NCI-H82 treated with DMSO at 0.1 percent for 48 hours (cell line): Measurements from ENCODE around the gene KRT31.
"Not testable (repeated sequence)": the region's sequence is repeated elsewhere in the genome, so short reads cannot be mapped to it uniquely, and the experiment has no call there.

Source experiments
- DNase-seq: peaks from one replicate; lab custom pipeline; 2025; ENCODE audit not compliant: unreplicated experiment; lab: John Stamatoyannopoulos, UW

Gene KRT31

DNA sequence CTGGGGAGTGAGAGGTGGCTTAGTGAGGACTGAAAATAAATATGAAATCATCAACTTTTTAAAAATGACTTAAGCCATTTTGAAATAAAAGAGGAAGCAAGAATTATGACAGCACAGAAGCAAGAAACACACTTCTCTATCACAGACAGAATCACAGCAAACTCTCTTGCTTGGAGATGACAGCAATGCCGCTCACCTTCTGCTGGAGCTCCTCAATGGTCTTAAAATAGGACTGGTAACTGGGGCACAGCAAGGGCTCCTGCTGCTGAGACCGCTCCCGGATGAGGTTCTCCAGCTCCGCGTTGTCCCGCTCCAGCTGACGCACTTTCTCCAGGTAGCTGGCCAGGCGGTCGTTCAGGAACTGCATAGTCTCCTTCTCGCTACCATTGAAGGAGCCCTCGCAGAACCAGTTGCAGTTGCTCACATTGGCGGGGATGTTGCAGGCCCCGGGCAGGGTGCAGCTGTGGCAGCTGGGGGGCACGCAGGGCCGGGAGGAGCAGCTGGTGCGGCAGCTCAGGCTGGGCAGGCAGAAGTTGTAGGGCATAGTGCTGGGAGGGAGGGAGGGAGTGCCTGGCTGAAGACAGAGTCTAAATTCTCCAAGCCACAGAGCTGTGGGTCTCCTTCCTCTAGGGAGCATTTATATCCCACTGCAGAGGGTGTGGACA, at the start of gene KRT31:
TSS of gene KRT31 (minus strand) at position 613 of the 665 bp plus-strand sequence. CDS start at position 544, 69 bp downstream.
- DNase-seq = no peak

- no peak for DNase-seq
Observed at GRCh38 chr17:41446806-41447205, 49.4 kb upstream of the KRT31 start.

DNA sequence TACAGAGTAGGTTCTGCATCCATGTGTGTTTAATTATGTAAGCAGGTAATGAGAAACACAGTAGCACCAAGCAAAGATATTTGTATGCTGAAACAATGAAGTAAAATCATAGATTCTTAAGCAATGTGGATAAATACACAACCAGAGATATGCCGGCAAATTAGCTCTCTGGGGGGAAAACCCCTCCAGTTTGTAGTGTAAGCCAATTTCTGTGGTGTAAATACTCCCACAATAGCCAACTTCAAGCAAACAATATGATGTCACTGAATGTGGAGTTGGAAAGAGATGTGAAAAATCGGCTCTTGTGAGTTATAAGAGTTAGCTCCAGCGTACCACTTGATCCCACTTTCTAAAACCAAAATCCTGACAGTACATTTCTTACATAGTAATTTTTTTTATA, 47.2 kb upstream of the KRT31 start:
- no peak for DNase-seq

GRCh38 chr17:41444186-41444585, 46.8 kb upstream of the KRT31 start:
- no peak for DNase-seq

DNA sequence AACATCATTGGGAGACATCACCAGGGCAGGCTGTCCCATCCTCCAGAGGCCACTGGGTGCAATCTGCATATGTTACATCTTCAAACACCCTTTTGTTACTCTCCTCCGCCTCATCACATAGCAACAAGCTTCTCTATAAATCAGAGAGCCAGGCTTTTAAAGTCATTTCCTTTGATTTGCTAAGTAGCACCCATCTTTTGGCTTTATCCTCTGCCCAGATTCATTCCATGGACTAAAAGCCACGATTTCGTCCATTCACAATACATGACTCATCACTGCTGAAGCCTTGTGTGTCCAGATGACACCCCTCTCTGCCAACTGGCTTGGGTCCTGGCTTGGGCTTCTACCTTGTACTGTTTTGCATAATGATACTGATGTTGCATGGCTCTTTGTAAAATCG, 45.3 kb upstream of the KRT31 start:
- no peak for DNase-seq

DNA sequence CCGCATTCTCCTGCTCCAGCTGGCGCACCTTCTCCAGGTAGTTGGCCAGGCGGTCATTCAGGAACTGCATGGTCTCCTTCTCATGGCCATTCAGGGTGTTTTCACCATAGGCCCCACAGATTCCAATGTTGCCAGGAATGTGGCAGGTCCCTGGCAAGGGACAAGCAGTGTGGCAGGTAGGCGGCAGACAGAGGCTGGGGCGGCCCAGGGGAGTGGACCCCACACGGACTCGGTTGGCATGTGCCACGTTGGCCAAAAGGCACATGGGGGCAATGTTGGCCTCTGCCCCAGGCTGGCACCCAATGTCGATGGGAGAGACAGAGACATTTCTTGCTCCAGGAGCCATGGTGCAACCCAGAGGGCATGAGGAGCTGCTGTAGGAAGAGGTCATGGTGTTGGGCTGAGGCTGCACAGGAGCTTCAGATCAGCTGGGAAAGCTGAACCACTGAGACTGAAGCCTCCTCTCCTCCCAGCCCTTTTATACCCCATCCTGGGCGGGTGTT, 43.2 kb upstream of the KRT31 start, which contains the start of gene KRT38:
TSS of gene KRT38 (minus strand) at position 453 of the 503 bp plus-strand sequence. CDS start at position 391, 62 bp downstream.
- DNase-seq = no peak

DNA sequence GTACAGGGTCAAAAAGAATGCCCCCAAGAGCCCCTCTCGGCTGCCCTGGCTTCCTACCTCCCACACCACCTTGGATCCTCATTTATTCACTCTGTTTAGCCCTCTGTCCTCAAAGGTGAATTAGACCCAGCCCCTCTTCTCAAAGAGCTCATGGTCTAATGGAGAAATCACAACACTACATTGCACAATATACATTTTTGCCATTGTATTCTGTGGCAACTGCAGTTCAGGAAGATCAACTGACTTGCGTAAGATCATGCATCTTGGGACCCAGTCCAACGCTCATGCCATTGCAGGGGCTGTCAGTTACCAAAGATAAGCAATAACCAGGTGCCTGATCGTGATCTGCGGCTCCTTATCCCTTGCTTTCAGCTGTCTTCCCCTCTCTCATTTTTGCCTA, 42.0 kb upstream of the KRT31 start:
- no peak for DNase-seq

DNA sequence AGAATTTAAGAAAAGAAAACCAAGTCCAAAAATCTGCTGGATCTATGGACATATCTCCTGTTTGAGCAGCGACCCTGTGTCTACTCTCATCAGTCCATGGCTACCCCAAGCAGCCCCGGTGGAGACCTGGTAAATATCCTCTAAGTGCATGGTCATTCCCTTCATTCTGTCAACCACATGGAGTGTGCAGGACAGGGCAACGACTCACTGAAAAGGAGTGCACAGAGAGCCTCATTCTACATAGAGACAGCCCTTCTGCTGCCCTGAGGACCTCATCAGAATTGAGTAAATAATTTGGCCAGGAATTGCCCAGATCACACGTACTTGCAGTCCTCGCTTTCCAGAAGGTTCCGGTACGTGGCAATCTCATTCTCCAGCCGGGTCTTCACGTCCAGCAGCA, 40.4 kb upstream of the KRT31 start:
- no peak for DNase-seq

GRCh38 chr17:41437254-41437653, 39.8 kb upstream of the KRT31 start:
- DNase-seq = no peak

DNA sequence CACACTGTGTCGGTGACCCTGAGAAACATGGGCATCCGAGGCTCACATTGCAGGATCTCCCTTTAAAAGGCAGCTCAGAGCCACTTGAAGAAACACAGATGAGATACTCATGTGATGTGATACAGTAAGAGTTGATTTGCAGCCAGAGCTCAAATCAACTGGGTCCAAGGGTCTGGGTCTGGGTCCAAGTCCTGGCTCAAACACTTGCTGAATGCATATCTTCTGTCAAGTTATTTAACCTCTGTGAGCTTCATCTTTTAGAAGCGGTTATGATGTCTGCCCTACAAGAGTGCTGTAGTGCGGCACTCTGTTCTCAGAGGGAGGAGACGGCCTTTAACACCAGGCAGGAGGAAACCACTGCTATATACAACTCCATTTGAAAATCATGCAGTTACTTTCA, 37.0 kb upstream of the KRT31 start:
- no peak for DNase-seq

GRCh38 chr17:41434005-41434404, 36.6 kb upstream of the KRT31 start:
- no peak for DNase-seq

DNA sequence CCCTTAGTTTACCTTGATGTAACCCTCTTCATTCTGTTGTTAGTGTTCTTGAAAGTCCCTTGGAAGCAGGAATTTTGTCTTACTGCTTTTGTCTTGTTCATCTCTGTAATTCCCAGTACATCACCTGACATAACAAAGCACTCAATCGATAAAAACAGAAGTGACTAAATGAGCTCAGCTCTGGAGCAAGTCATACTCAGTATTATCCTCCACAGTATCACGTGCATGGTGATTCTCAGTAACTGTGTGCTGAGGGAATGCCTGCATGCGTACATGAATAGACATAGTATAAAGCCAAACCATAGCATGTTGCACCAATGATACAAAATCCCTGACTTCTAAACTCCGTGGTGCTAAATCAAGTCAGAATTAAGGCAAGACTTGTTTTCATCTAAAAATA, 36.2 kb upstream of the KRT31 start:
- no peak for DNase-seq

GRCh38 chr17:41430376-41430775, 33.0 kb upstream of the KRT31 start:
- not testable (repeated sequence) for DNase-seq

DNA sequence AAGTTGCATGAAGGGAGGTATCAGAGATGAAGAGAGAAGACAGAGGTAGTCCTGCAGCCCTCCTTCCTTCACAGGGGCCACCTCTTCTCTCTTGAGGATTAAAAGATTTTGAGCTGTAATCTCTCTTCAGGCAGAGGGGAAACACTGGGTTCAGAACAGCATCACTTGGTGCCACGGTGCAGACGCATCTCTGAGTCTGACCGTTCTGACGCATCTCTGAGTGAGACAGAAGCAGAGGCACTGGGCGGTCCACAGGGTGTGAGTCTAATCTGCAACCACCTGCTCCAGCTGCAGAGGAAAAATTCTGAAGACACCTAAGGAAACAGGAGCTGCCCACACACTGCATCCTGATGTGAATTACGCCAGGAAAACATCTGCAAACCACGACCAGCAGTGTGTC, 32.3 kb upstream of the KRT31 start:
- DNase-seq = no peak

GRCh38 chr17:41428591-41429291, 31.3 kb upstream of the KRT31 start:
- no peak for DNase-seq

GRCh38 chr17:41424111-41424635, 26.8 kb upstream of the KRT31 start, which contains the start of gene KRT37:
Gene KRT37 (minus strand): TSS chr17:41424585. CDS start chr17:41424523, 62 bp downstream.
- no peak for DNase-seq

GRCh38 chr17:41422586-41422985, 25.2 kb upstream of the KRT31 start:
- DNase-seq = not testable (repeated sequence)

GRCh38 chr17:41421617-41422016, 24.2 kb upstream of the KRT31 start:
- DNase-seq = no peak

DNA sequence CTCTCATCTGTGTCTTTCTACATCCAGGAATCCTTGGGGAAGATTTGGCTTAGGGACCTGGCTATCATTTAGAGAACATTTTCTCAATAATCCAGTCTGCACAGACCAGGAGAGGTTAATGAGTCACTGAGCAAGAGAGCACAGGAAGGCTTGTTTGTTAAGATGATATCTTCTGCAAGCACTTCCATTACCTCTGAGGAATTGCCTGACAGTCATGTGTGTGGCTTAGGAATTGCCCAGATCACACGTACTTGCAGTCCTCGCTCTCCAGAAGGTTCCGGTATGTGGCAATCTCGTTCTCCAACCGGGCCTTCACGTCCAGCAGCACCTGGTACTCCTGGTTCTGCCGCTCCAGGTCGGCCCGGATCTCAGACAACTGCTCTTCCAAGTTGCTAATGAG, 23.7 kb upstream of the KRT31 start:
- DNase-seq = no peak

- no peak for DNase-seq
Observed at GRCh38 chr17:41420134-41420533, 22.7 kb upstream of the KRT31 start.

DNA sequence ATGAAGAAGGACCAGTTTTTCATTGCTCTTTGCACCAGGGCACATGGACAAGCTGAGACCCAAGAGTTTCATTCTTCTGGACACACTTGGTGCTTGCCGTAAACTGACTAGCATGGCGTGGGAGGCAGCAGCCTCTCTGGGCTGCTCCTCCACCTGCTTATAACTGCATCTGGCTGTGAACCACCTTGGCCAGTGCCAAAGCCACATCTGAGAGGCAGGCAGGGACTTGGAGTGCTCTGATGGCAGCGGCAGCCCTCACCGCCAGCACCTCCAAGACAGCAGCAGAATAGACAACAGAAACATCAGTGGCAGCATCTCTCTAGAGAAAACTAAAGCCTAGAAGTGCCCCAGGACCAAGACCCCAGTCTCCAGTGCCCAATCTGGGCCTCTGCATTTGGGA, 22.3 kb upstream of the KRT31 start:
- no peak for DNase-seq
